WTC11 (cell line): Measurements from ENCODE around the gene MAST1. TPM values are rescaled to one million over a fixed set of nuclear protein-coding genes. Genes with fewer than 3 reads are reported as not detected.

ENCODE experiments used
- ATF1 ChIP-seq: sonication (generic); formaldehyde crosslinking; IDR thresholded peaks from 2 replicates; pipeline ENCODE4 v1.8.1; 2023; ENCODE audit warnings: mild to moderate bottlenecking, moderate library complexity, missing genetic modification reagents
- CREM ChIP-seq: sonication (generic); formaldehyde crosslinking; IDR thresholded peaks from 2 replicates; pipeline ENCODE4 v1.8.1; 2022; ENCODE audit warnings: mild to moderate bottlenecking, missing genetic modification reagents, moderate library complexity
- HMGA2 ChIP-seq: fragments of 250-450 bp; sonication (Bioruptor Pico); IDR thresholded peaks from 2 replicates; pipeline ENCODE4 v1.4.0; 2021; ENCODE audit warnings: mild to moderate bottlenecking, moderate library complexity
- JUN ChIP-seq: sonication (generic); formaldehyde crosslinking; IDR thresholded peaks from 2 replicates; pipeline ENCODE4 v1.8.0; 2023; ENCODE audit warnings: mild to moderate bottlenecking, missing genetic modification reagents
- MYBL2 ChIP-seq: sonication (generic); formaldehyde crosslinking; IDR thresholded peaks from 2 replicates; pipeline ENCODE4 v1.8.1; 2023; ENCODE audit warnings: mild to moderate bottlenecking, moderate library complexity, missing genetic modification reagents
- PRRX2 ChIP-seq: fragments of 250-450 bp; sonication (Bioruptor Pico); IDR thresholded peaks from 2 replicates; pipeline ENCODE4 v1.8.0; 2021; ENCODE audit warnings: mild to moderate bottlenecking
- RELA ChIP-seq: sonication (generic); formaldehyde crosslinking; IDR thresholded peaks from 2 replicates; pipeline ENCODE4 v1.8.1; 2022; ENCODE audit warnings: missing genetic modification reagents, mild to moderate bottlenecking, borderline replicate concordance
- RORB ChIP-seq: fragments of 250-450 bp; sonication (Bioruptor Pico); IDR thresholded peaks from 2 replicates; pipeline ENCODE4 v1.9.0; 2021; ENCODE audit warnings: mild to moderate bottlenecking
- ZNF121 ChIP-seq: sonication (generic); formaldehyde crosslinking; IDR thresholded peaks from 2 replicates; pipeline ENCODE4 v1.8.0; 2023; ENCODE audit warnings: missing genetic modification reagents
- ZNF219 ChIP-seq: sonication (generic); formaldehyde crosslinking; IDR thresholded peaks from 2 replicates; pipeline ENCODE4 v1.8.0; 2023; ENCODE audit warnings: missing genetic modification reagents, mild to moderate bottlenecking, borderline replicate concordance
- total RNA-seq: library from RNA; stranded (reverse); gene quantifications from 3 replicates; pipeline ENCODE4 v1.2.3, GENCODE V29; 2021
- TF ChIP-seq, protein P1 (sequence below): fragments of 250-450 bp; sonication (Bioruptor Pico); IDR thresholded peaks from 2 replicates; pipeline ENCODE4 v2.1.2; 2022; ENCODE audit warnings: mild to moderate bottlenecking, moderate library complexity
- TF ChIP-seq, protein P2 (sequence below): sonication (generic); formaldehyde crosslinking; conservative IDR thresholded peaks from 2 replicates; pipeline ENCODE4 v1.8.1; 2022; ENCODE audit warnings: mild to moderate bottlenecking, missing genetic modification reagents
- TF ChIP-seq, protein P3 (sequence below): sonication (generic); formaldehyde crosslinking; IDR thresholded peaks from 2 replicates; pipeline ENCODE4 v1.8.1; 2022; ENCODE audit warnings: low read depth, missing genetic modification reagents, borderline replicate concordance
- TF ChIP-seq, protein P4 (sequence below): sonication (generic); formaldehyde crosslinking; IDR thresholded peaks from 2 replicates; pipeline ENCODE4 v1.8.1; 2023; ENCODE audit warnings: mild to moderate bottlenecking, moderate library complexity, missing genetic modification reagents
- TF ChIP-seq, protein P5 (sequence below): sonication (generic); formaldehyde crosslinking; IDR thresholded peaks from 2 replicates; pipeline ENCODE4 v1.8.0; 2022; ENCODE audit warnings: mild to moderate bottlenecking, missing genetic modification reagents
- TF ChIP-seq, protein P6 (sequence below): fragments of 200-600 bp; IDR thresholded peaks from 2 replicates; pipeline ENCODE4 v1.8.0; 2022; ENCODE audit warnings: antibody characterized with exemption
- TF ChIP-seq, protein P7 (sequence below): fragments of 250-450 bp; sonication (Bioruptor Pico); IDR thresholded peaks from 2 replicates; pipeline ENCODE4 v1.9.0; 2021; ENCODE audit warnings: mild to moderate bottlenecking
- TF ChIP-seq, protein P8 (sequence below): fragments of 250-450 bp; sonication (Bioruptor Pico); conservative IDR thresholded peaks from 2 replicates; pipeline ENCODE4 v1.9.0; 2021; ENCODE audit warnings: mild to moderate bottlenecking
- TF ChIP-seq, protein P9 (sequence below): sonication (generic); formaldehyde crosslinking; IDR thresholded peaks from 2 replicates; pipeline ENCODE4 v1.8.0; 2022; ENCODE audit warnings: mild to moderate bottlenecking, missing genetic modification reagents
- TF ChIP-seq, protein P10 (sequence below): fragments of 250-450 bp; sonication (Bioruptor Pico); IDR thresholded peaks from 2 replicates; pipeline ENCODE4 v1.9.0; 2021; ENCODE audit warnings: mild to moderate bottlenecking
- TF ChIP-seq, protein P11 (sequence below): sonication (generic); formaldehyde crosslinking; IDR thresholded peaks from 2 replicates; pipeline ENCODE4 v1.8.0; 2022; ENCODE audit warnings: mild to moderate bottlenecking, missing genetic modification reagents

The MAST1 gene
- total RNA-seq, 1 experiment from 2014 or later, result 24.3 TPM

DNA sequence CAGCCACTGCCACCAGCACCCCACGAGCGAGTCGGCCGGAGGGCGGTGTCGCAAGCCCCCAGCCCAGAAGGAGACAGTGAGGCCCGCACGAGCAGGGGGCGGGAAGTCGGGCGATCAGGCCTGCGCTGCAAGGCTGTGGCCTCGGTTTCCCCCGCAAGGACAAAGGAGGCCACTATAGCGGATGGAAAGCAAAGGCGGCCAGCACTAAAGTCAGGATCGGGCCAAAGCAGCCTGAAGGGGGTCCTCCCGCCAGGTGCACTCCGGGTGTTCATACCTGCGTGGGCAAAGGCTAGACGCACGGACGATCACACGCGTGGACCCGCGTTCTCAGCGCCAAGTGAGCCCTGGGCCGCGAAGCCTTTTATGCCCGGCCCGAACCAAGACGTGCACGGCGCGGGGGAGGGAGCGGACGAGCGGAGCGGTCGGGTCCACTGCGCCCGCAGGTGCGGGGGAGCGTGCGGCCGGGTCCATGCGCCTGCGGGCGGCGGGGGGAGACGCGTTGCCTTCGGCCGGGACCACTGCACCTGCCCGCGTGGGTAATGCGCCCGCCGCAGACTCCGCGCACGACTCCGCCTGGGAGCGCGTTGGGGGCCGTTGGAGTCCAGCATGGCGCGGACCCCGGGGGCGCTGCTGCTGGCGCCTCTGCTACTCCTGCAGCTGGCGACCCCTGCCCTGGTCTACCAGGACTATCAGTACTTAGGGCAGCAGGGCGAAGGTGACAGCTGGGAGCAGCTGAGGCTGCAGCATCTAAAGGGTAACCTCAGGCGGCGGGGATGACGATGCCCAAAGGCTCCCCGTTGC is 36.6 kb upstream of the MAST1 start, which contains the start of the genes PRDX2 and THSD8 (continued):
- TF ChIP-seq JUN (CRISPR knock-in tag) (0 out of 2 replicates have a peak, but pooled peaks have one; percentile 10), RORB (CRISPR knock-in tag) (0 out of 2 replicates have a peak, but pooled peaks have one; percentile 28), MYBL2 (CRISPR knock-in tag) (no peak), PRRX2 (CRISPR knock-in tag) (no peak), ZNF219 (CRISPR knock-in tag) (no peak; the same call in 1 of the 2 replicates), CREM (CRISPR knock-in tag) (0 out of 2 replicates have a peak, but pooled peaks have one; percentile 60), ATF1 (CRISPR knock-in tag) (no peak), RELA (no peak; the same call in 1 of the 2 replicates), HMGA2 (CRISPR knock-in tag) (no peak), ZNF121 (no peak)
- TF ChIP-seq, protein P1, sequence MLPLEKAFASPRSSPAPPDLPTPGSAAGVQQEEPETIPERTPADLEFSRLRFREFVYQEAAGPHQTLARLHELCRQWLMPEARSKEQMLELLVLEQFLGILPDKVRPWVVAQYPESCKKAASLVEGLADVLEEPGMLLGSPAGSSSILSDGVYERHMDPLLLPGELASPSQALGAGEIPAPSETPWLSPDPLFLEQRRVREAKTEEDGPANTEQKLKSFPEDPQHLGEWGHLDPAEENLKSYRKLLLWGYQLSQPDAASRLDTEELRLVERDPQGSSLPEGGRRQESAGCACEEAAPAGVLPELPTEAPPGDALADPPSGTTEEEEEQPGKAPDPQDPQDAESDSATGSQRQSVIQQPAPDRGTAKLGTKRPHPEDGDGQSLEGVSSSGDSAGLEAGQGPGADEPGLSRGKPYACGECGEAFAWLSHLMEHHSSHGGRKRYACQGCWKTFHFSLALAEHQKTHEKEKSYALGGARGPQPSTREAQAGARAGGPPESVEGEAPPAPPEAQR (CRISPR knock-in tag), result no peak
- TF ChIP-seq, protein P2, sequence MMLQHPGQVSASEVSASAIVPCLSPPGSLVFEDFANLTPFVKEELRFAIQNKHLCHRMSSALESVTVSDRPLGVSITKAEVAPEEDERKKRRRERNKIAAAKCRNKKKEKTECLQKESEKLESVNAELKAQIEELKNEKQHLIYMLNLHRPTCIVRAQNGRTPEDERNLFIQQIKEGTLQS, result no peak
- TF ChIP-seq, protein P3, sequence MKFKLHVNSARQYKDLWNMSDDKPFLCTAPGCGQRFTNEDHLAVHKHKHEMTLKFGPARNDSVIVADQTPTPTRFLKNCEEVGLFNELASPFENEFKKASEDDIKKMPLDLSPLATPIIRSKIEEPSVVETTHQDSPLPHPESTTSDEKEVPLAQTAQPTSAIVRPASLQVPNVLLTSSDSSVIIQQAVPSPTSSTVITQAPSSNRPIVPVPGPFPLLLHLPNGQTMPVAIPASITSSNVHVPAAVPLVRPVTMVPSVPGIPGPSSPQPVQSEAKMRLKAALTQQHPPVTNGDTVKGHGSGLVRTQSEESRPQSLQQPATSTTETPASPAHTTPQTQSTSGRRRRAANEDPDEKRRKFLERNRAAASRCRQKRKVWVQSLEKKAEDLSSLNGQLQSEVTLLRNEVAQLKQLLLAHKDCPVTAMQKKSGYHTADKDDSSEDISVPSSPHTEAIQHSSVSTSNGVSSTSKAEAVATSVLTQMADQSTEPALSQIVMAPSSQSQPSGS (CRISPR knock-in tag), result no peak
- TF ChIP-seq, protein P4, sequence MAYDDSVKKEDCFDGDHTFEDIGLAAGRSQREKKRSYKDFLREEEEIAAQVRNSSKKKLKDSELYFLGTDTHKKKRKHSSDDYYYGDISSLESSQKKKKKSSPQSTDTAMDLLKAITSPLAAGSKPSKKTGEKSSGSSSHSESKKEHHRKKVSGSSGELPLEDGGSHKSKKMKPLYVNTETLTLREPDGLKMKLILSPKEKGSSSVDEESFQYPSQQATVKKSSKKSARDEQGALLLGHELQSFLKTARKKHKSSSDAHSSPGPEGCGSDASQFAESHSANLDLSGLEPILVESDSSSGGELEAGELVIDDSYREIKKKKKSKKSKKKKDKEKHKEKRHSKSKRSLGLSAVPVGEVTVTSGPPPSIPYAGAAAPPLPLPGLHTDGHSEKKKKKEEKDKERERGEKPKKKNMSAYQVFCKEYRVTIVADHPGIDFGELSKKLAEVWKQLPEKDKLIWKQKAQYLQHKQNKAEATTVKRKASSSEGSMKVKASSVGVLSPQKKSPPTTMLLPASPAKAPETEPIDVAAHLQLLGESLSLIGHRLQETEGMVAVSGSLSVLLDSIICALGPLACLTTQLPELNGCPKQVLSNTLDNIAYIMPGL (CRISPR knock-in tag), result peak; percentile 87; the same call in 1 of the 2 replicates
- TF ChIP-seq, protein P5, sequence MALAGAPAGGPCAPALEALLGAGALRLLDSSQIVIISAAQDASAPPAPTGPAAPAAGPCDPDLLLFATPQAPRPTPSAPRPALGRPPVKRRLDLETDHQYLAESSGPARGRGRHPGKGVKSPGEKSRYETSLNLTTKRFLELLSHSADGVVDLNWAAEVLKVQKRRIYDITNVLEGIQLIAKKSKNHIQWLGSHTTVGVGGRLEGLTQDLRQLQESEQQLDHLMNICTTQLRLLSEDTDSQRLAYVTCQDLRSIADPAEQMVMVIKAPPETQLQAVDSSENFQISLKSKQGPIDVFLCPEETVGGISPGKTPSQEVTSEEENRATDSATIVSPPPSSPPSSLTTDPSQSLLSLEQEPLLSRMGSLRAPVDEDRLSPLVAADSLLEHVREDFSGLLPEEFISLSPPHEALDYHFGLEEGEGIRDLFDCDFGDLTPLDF (CRISPR knock-in tag), result no peak
- TF ChIP-seq, protein P6, sequence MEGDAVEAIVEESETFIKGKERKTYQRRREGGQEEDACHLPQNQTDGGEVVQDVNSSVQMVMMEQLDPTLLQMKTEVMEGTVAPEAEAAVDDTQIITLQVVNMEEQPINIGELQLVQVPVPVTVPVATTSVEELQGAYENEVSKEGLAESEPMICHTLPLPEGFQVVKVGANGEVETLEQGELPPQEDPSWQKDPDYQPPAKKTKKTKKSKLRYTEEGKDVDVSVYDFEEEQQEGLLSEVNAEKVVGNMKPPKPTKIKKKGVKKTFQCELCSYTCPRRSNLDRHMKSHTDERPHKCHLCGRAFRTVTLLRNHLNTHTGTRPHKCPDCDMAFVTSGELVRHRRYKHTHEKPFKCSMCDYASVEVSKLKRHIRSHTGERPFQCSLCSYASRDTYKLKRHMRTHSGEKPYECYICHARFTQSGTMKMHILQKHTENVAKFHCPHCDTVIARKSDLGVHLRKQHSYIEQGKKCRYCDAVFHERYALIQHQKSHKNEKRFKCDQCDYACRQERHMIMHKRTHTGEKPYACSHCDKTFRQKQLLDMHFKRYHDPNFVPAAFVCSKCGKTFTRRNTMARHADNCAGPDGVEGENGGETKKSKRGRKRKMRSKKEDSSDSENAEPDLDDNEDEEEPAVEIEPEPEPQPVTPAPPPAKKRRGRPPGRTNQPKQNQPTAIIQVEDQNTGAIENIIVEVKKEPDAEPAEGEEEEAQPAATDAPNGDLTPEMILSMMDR, result no peak
- TF ChIP-seq, protein P7, sequence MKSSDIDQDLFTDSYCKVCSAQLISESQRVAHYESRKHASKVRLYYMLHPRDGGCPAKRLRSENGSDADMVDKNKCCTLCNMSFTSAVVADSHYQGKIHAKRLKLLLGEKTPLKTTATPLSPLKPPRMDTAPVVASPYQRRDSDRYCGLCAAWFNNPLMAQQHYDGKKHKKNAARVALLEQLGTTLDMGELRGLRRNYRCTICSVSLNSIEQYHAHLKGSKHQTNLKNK (CRISPR knock-in tag), result no peak
- TF ChIP-seq, protein P8, sequence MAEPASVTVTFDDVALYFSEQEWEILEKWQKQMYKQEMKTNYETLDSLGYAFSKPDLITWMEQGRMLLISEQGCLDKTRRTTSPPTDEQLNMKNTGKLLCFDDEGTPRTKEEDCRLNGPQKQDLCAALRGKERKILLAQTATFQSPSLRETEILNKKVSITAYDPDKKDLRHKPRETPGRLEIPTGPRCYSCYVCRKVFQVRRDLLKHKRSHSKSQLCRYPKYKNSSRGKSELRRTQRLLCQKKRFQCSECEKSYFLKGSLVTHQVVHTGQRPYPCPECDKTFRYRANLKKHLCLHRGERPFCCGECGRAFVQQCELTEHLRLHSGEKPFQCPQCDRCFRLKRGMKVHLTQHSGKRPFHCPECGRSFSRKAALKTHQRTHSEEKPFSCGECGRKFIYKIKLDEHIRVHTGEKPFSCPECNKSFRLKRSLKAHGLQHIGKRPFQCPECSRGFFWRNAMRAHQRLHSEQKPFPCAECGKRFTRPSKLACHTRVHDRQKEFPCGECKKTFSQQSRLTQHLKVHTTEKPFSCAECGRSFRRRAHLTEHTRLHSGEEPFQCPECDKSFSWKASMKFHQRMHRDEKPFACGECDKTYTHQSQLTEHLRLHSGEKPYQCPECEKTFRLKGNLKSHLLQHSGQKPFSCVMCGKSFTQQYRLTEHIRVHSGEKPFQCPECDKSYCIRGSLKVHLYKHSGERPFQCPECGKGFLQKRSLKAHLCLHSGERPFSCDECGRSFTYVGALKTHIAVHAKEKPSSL (CRISPR knock-in tag), result no peak
- TF ChIP-seq, protein P9, sequence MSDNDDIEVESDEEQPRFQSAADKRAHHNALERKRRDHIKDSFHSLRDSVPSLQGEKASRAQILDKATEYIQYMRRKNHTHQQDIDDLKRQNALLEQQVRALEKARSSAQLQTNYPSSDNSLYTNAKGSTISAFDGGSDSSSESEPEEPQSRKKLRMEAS (CRISPR knock-in tag), result peak; percentile 91
- TF ChIP-seq, protein P10, sequence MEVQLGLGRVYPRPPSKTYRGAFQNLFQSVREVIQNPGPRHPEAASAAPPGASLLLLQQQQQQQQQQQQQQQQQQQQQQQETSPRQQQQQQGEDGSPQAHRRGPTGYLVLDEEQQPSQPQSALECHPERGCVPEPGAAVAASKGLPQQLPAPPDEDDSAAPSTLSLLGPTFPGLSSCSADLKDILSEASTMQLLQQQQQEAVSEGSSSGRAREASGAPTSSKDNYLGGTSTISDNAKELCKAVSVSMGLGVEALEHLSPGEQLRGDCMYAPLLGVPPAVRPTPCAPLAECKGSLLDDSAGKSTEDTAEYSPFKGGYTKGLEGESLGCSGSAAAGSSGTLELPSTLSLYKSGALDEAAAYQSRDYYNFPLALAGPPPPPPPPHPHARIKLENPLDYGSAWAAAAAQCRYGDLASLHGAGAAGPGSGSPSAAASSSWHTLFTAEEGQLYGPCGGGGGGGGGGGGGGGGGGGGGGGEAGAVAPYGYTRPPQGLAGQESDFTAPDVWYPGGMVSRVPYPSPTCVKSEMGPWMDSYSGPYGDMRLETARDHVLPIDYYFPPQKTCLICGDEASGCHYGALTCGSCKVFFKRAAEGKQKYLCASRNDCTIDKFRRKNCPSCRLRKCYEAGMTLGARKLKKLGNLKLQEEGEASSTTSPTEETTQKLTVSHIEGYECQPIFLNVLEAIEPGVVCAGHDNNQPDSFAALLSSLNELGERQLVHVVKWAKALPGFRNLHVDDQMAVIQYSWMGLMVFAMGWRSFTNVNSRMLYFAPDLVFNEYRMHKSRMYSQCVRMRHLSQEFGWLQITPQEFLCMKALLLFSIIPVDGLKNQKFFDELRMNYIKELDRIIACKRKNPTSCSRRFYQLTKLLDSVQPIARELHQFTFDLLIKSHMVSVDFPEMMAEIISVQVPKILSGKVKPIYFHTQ (CRISPR knock-in tag), result no peak
- TF ChIP-seq, protein P11, sequence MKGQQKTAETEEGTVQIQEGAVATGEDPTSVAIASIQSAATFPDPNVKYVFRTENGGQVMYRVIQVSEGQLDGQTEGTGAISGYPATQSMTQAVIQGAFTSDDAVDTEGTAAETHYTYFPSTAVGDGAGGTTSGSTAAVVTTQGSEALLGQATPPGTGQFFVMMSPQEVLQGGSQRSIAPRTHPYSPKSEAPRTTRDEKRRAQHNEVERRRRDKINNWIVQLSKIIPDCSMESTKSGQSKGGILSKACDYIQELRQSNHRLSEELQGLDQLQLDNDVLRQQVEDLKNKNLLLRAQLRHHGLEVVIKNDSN (CRISPR knock-in tag), result no peak; the same call in 1 of the 2 replicates
